COLO668 (cell line): Measurements from ENCODE around the gene MRGPRF.
A peak's percentile ranks its signal among the peaks of the same experiment; 100 is the strongest.
"Not testable (repeated sequence)": the region's sequence is repeated elsewhere in the genome, so short reads cannot be mapped to it uniquely, and the experiment has no call there.

ENCODE experiments used
- DNase-seq: peaks from one replicate; lab custom pipeline; 2025; ENCODE audit not compliant: unreplicated experiment; lab: John Stamatoyannopoulos, UW

Gene MRGPRF

DNA sequence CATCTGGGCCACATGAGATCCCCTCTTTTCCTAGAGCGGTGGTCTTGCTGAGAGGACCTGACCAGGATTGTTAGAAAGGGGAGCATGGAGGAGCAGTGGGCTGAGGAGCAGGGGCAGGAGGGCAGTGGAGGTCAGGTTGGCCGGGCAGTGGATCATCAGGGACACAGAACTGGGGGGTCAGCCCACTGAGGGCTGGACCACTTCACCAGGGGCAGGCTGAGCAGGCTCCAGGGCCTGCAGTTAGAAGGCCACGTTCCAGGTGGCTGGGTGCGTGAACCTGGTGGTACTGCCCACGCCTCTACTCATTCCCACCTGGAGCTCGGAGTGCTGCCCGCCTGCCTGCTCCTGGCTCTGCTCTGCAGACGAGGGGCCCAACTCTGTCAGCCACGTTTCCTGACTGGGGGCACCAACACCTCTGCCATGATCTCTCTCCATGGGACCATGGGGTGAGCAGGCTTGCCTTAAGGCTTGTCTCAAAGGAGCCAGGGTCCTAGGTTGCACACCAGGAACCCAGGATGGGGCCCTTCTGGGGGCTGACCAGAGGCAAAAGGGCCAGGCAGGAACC is 9.7 kb downstream of the MRGPRF start:
- no peak for DNase-seq

DNA sequence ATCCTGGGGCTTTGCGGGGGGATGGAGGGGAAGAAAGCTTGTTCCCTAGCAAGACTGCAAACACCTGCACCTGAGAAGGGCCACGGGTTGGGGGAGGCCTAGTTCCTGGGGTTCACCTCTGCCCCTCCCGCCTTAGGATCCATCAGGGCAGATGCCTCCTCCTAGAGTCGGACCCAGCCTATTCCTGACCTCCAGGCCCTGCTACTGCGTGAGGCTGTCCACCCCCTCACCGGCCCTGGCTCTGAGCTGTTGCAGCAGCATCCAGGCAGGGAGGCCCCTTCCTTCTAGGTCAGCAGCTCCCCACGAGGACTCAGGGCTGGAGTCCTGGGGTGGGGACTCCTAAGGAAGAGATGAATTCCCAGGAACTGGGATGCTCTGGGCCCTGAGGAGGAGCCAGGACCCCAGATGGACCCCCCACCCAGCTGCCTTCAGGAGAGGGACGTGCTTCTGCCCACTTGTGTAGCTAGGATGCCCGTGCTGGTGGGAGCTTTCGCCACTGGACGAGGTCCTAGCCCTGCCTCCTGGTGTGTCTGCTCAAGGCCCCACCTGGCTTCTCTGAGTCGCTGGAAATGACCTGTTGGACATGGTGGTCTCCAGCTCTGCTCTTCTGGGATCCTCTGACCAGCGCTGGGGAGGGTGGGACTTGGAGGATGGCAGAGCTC is 10.3 kb downstream of the MRGPRF start:
- DNase-seq = no peak

DNA sequence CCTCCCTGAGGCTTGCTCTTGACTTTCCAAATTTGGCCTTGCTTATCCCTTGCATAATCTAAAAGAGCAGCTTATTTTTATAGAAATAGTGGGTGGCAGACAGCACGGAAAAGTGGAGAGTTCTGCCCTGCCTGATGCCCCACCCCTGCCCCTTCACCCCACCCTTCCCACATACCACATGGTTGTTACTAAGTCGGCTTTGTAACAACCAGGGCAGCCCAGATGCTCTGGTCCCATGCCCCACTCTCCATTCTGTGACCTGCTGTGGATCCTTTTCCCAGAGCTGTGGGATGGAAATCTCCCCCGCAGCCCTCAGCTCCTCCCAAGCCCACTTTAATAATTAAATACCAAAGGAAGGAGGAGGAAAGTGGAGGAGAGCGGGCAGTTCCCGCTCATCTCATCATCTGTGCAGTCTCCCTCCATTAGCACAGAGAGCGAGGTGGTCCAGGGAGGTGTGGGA is 10.9 kb downstream of the MRGPRF start:
- DNase-seq = no peak

DNA sequence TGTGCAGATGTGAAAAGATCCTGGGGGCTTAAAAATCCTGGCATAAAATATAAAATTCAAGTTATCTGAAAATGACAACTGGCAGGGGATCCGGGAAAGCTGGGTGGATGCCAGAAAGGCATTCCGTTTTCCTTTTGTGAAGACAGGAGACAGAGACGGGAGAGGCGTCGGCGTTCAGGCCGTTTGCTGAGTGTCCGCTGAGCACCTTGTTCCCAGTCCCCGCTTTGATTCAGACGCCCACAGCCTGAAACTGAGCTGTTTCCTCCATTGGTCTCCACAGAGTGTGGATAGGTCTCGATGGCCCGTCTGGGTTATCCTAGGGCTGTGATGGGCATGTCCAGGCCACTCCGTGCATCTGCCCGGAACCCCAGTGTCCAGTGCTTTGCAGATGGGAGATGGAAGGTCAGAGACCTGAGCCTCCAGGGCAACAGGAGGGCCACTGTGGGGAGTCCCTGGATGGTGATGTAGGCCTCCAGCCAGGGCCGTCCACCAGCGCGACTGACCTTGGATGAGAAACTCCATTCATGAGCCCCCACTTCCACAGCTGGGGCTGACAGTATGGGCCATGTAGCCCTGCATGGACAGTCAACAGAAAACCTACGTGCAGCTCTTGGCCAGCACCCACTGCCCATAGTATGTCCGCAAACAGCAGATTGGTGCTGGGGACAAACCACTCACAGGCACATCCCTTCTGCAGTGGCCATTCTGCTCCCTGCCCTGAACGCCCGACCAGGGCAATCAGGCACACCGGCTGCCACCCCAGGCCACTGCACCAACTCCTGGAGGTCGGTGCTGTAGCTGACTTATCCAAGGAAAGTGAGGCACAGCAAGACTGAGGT is 11.6 kb downstream of the MRGPRF start:
- no peak for DNase-seq

DNA sequence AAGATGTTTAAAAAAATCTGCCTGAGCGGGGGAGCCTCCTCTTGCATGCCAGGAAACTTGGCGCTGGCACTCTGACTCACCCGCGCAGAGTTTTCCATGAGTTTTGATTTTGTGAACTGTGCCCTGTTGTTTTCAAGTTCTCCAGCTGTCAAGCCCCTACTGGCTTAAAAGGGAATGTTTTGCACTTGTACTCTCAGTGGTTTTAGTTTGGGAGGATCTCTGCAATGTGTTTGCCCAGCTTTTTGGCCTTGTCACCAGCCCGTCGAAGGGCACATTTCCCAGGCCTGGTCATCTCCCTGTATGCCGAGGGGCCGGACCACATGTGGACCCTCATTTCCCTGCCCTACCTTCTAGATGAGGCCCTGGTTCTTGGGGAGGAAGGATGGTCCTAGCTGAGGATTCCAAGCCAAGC is 12.2 kb downstream of the MRGPRF start:
- no peak for DNase-seq

DNA sequence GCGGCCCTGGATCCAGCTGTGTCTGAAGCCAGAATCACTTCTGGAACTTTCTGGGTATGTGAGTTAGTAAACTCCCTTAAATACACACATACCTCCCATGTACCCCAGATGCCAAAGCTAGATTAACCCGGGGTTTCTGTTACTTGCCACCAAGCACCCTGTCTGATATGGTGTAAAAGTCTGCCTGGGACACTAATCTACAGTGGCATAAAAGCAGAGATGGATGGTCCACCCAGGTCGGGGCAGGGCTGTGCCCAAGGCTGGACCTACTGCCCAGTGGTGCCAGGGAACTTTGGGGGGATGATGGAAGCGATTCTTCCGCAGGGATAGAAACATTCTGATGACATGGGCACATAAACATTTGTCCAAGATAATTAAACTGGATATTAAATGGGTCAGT is 12.7 kb downstream of the MRGPRF start:
- no peak for DNase-seq

DNA sequence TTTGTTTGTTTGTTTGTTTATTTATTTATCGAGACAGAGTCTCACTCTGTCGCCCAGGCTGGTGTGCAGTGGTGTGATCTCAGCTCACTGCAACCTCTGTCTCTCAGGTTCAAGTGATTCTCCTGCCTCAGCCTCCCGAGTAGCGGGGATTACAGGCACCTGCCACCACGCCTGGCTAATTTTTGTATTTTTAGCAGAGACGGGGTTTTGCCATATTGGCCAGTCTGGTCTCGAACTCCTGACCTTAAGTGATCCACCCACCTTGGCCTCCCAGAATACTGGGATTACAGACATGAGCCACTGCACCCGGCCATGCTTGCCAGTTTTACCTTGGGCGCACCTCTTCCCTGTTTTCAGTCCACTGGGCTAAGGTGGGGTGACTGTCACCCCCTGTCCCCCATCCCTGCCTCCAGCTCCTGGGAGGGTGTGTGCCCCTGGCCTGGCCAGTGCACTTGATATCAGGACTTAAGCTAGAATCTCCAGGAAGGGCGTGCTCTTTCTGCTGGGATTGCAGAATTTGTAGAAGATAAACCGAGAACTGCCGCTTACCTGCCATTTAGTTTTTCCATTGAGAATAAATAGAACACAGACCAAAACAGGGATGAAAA is 13.2 kb downstream of the MRGPRF start:
- DNase-seq = not testable (repeated sequence)

DNA sequence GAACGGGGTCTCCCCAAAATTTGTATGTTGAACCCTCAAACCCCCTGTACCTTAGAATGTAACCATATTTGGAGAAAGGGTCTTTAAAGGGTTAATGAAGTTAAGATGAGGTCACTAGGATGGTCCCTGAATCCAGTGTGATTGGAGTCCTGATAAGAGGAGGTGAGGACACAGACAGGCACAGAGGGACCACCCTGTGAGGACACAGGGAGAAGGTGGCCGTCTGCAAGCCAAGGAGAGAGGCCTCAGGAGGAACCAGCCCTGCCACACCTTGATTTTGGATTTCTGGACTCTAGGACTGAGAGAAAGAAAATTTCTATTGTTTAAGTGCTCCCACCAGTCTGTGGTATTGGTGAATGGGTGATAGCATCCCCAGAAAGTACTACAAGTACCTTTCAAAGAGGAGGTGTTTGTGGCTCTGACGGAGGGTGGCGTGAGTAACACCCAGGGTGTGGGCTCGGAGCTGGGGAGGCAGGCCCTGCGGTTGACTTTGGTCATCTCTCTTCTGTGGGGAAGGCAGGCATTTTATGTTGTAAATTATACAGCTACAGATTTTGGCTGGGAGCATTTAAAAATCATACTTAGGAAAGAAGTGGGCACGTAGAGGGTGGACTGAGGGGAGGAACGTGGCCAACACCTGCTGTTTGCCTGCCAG is 13.8 kb downstream of the MRGPRF start:
- no peak for DNase-seq

DNA sequence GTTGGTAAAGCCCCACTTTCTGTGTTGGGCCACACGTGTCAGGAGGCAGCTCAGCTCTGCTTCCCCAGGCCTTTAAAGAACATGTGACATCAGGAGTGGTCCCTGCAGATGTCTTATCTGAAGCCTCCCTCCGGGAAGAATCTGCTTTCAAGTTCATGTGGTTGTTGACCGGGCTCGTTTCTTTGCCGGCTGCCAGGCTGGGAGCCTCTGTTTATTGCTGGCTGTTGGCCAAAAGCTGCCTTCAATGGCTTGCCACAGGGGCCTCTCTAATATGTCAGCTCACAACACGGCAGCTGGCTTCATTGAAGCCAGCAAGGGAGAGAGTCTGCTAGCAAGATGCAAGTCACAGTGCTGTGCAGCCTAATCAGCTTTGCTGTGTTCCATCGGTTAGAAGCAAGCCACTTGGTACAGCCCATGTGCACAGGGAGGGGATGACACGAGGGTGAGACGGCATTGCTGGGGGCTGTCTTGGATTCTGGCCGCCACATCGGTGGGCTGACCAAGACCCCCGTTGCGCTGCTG is 14.6 kb downstream of the MRGPRF start:
- peak; percentile 63 for DNase-seq

DNA sequence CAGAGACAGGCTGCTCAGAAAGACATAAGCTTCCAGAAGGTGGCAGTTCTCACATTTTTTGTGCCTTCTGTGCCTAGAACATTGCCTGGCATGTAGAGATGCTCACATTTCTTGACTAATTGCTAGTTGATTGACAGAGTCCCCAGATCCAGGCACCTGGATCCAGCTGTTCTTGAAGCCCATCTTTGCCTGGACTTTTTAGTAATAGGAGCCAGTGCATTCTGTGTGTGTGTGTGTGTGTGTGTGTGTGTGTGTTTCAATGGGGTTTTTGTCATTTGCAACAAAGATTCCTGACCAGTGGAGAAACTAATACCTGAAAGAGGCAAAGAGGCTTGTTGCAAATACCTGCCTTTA is 15.1 kb downstream of the MRGPRF start:
- DNase-seq = no peak

DNA sequence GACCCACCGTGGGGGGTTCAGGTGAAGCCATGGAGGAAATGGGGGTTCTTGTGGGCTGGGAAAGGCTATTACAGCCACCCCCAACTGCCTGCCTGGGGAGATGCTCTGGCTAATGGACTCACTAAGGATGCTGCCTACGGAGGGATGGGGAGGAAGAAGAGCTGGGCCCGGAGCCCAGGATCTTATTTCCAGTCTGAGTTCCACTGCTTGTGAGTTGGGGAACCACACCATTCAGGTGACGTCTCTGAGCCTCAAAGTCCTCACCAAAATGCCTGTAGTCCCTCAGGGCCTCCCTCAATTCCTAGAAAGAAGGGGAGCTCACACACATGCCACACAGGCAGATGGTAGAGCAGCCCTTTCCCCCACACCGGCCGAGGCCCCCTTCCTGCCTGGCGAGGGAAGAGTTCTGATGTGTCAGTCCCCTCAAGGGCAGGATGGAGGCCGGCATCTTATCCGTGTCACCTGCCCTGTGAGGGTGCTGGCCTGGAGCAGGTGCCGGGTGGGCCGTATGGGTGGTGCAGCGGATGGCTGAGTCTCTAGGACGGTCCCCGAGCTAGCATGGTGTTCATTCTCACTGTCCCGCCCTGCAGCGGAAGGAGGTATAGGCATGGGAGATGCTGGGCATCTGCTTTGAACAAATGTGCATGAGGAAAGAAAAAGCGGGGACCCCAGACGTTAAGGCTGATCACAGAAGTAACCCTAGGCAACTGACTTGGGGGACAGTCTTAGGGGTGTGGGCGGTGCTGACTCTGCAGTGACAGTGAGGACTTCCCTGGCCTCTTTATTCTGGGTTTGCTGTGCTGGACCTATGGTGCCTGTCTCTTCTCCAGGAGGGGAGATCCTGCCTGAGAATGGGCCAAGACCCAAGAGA is 15.7 kb downstream of the MRGPRF start:
- no peak for DNase-seq

DNA sequence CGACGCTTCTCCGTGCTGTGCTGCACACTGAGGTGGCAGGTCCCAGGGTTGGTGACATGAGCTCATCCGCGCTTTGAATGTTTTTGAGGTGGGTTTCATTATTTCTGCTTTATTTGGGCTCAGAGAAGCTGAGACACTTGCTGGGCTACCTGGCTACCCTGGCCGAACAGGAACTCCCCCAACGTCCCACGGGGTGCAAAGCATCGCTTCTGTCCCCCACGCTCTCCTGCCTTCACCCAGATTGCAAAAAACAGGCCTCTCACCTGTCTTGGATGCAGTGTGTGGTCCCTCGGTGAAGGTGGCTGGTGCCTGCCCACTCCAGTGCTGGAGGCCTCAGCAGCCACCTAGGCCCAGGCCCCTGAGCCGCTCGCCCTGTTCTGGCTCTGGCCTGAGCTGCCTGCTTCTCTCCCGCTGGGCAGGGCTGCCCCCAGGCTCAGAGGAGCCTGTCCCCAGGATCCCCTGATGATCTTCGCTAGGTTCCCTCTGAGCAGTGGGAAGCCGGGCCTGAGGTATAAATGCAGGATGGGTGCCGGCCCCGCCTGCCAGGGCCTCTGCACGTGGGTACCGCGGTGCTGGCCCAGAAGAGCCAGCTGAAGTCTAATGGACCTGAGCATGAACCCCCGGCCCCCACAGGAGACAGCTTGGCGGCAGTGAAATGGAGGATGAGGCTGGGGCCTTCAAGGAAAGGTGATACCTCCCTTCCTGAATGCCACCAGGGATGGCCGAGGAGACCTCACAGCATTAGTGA is 16.5 kb downstream of the MRGPRF start:
- DNase-seq = no peak

DNA sequence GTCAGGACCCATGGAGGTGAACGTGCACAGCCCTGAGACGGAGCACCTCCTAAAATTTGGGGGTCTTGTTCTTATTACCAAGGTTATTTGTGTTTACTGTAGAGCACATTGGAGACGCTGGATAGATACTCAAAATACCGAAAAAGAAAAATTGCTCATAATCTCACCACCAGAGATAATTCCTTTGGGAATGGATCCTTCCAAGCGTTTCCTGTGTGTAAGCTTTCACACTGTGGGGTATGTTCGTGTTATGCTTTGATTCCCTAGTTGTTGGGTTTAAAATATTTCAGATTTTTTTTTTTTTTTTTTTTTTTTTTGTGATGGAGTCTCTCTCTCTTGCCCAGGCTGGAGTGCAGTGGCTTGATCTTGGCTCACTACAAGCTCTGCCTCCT is 18.2 kb downstream of the MRGPRF start:
- no peak for DNase-seq

DNA sequence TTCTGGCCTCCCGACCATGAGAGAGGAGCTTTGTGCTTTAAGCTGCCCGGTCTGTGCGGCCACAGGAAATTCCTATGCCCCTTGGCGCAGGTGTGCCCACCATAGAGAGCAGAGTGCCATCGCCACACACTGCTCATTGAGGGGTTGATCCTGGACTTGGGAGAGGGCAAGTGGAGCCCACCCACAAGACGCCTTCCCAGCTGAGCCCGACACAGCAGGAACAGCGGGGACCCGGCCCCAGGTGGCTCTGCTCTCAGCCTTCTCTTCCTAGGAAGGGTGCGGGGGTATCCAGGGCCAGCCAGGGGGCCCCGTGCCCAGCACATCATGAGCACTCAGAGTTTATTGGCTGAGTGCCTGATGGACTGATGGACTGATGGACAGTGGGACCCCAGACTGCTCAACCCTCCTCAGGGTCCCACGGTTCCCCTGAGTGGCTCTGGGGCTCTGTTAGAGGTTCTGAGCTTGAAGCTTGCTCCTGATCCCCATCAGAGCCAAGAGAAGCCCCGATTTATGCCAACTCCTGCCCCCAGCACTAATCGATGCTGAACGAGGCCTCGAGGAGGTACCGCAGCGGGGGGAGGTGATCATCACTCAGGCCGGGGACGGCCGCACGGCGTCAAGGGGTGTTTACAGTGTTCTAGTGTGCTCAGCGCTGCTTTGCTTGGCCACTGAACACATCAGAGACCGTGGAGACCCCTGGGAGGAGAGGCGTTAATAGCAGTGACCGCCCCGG is 18.7 kb downstream of the MRGPRF start:
- no peak for DNase-seq

DNA sequence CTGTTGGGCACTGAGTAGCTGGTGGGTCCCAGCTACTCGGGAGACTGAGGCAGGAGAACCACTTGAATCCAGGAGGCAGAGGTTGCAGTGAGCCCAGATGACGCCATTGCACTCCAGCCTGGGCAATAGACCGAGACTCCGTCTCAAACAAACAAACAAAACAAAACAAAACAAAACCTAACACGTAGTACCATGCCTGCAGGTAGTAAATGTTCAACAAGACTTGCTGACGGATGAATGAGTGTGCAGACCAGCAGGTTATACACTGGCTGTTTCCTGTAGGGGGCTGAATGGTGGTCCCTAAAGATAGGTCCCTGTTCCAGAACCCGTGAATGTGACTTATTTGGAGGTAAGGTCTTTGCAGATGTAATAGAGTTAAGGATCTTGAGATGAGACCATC is 19.5 kb downstream of the MRGPRF start:
- no peak for DNase-seq

DNA sequence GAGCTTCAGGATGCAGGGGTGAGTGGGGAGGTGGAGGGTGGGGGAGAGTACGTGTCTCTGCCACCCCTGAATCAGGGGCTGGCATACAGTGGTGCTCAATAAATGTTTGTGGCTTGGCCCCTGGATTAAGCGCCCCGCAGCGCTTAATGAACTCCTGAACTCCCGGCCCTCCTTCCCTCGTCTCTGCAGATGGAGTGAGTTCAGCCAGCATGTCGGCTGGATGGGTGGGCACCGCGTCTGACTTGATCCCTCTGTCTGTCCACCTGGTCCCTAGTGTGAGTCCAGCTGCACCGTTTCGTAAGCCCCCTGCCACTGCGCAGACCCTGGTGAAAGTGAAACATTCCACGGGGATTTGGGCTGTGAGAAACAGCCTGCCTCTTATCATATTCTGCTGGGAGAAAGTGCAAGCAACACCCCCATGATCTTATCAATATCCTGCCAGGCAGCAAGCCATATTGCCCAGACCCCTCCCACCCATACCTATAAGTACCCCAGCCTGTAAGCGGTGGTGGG is 20.2 kb downstream of the MRGPRF start:
- no peak for DNase-seq

DNA sequence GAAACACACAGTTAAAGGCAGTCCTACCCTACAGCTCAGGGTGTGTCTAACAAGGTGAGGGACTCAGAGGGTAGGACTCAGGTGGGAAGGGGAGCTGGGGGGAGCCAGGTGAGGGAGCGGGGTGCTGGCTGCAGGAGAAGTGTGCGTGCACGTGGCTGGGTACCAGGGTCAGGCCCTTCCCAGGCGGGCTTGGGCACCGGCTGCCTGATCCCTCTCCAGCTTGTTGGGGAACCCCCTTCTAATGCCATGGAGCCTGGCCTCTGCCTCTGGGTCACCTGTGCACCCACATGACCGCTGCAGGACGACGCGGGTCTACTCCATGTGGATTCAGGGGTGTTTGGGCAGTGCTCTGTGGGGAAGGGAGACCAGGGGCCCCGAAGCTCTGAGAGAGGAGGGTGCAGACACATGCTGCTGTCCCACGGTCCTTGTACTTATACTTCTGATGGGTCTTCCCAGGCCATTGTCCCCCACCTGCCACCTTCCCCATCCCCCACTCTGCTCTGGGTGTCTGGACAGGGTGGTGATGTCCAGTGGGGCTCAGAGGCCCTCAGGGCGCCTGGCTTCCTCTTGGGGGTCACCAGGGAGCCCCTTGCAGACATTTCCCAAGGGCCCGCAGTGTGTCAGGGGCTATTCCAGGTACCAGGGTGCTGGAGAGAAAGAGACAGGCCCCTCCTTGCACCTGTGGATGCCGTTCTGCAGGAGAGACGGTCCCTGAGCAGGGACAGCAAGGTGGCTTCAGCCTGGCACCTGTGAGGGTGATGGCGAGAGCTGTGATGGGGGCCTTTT is 21.9 kb downstream of the MRGPRF start:
- DNase-seq = no peak
